Astrocyte (in vitro differentiated cells and primary cell): ENCODE data around the gene ADAM8. TPM values are rescaled to one million over a fixed set of nuclear protein-coding genes. Genes with fewer than 3 reads are reported as not detected.

Experiments
- DNase-seq: peaks from one replicate; pipeline ENCODE4 v3.0.0-alpha.2; 2010; ENCODE audit warnings: low read depth
- FAIRE-seq: peaks from 2 replicates; lab custom pipeline; 2011; peaks lifted over from hg19 to GRCh38; lab: Jason Lieb, UNC
- H2AFZ ChIP-seq: 2 replicates; pipeline ENCODE4 v1.6.0; 2012; ENCODE audit warnings: low read depth, low read length, inconsistent platforms
- H3K27ac ChIP-seq: 2 replicates; pipeline ENCODE4 v1.5.1; 2011; ENCODE audit warnings: low read depth, low read length, inconsistent platforms
- H3K27me3 ChIP-seq: 2 replicates; pipeline ENCODE4 v1.6.0; 2011; ENCODE audit warnings: low read length, inconsistent platforms; ENCODE audit not compliant: insufficient read depth
- H3K36me3 ChIP-seq: 2 replicates; pipeline ENCODE4 v1.5.1; 2011; ENCODE audit warnings: low read length, inconsistent platforms; ENCODE audit not compliant: insufficient read depth
- H3K4me1 ChIP-seq: 2 replicates; pipeline ENCODE4 v1.5.1; 2011; ENCODE audit warnings: low read length, inconsistent platforms; ENCODE audit not compliant: insufficient read depth
- H3K4me2 ChIP-seq: 2 replicates; pipeline ENCODE4 v1.6.0; 2012; ENCODE audit warnings: low read length, inconsistent platforms
- H3K4me3 ChIP-seq: 2 replicates; pipeline ENCODE4 v1.5.1; 2011; ENCODE audit warnings: low read depth, mild to moderate bottlenecking, low read length, inconsistent platforms; ENCODE audit not compliant: insufficient read depth
- H3K79me2 ChIP-seq: 2 replicates; pipeline ENCODE4 v1.6.0; 2012; ENCODE audit warnings: mild to moderate bottlenecking, low read length, inconsistent platforms; ENCODE audit not compliant: insufficient read depth
- H3K9ac ChIP-seq: 2 replicates; pipeline ENCODE4 v1.6.0; 2012; ENCODE audit warnings: mild to moderate bottlenecking, low read length, inconsistent platforms
- H3K9me3 ChIP-seq: 2 replicates; pipeline ENCODE4 v1.5.1; 2012; ENCODE audit warnings: low read depth, mild to moderate bottlenecking, low read length, inconsistent platforms; ENCODE audit not compliant: insufficient read depth
- H4K20me1 ChIP-seq: 2 replicates; pipeline ENCODE4 v1.6.0; 2012; ENCODE audit warnings: low read length, inconsistent platforms; ENCODE audit not compliant: insufficient read depth
- H3K27ac Mint-ChIP-seq: one replicate; pipeline ENCODE4 v1.8.0; 2021; ENCODE audit warnings: mild to moderate bottlenecking, mixed read lengths; ENCODE audit not compliant: unreplicated experiment
- H3K27me3 Mint-ChIP-seq: one replicate; pipeline ENCODE4 v1.8.0; 2021; ENCODE audit warnings: low read depth, mixed read lengths; ENCODE audit not compliant: unreplicated experiment
- H3K36me3 Mint-ChIP-seq: one replicate; pipeline ENCODE4 v1.8.0; 2021; ENCODE audit warnings: low read depth, mixed read lengths; ENCODE audit not compliant: unreplicated experiment
- H3K4me1 Mint-ChIP-seq: one replicate; pipeline ENCODE4 v1.8.0; 2021; ENCODE audit warnings: low read depth, mixed read lengths; ENCODE audit not compliant: unreplicated experiment
- H3K4me3 Mint-ChIP-seq: one replicate; pipeline ENCODE4 v1.8.0; 2021; ENCODE audit warnings: mild to moderate bottlenecking, moderate library complexity, mixed read lengths; ENCODE audit not compliant: unreplicated experiment
- H3K9me3 Mint-ChIP-seq: one replicate; pipeline ENCODE4 v1.8.0; 2021; ENCODE audit warnings: mild to moderate bottlenecking, mixed read lengths; ENCODE audit not compliant: unreplicated experiment
- EZH2 ChIP-seq: IDR thresholded peaks from 2 replicates; pipeline ENCODE4 v1.6.1; 2012; ENCODE audit warnings: mild to moderate bottlenecking, low read length, inconsistent platforms; ENCODE audit not compliant: insufficient read depth
- total RNA-seq: library from RNA; stranded (reverse); gene quantifications from 2 replicates; pipeline ENCODE4 v1.2.1, GENCODE V29; 2021
- TF ChIP-seq, protein P1 (sequence below): IDR thresholded peaks from 2 replicates; pipeline ENCODE4 v1.5.1; 2011; ENCODE audit warnings: low read depth, mild to moderate bottlenecking, inconsistent platforms, low read length, moderate library complexity; ENCODE audit not compliant: insufficient read depth

Gene ADAM8
- total RNA-seq, 1 donor from 2014 or later: 4.6 TPM

DNA sequence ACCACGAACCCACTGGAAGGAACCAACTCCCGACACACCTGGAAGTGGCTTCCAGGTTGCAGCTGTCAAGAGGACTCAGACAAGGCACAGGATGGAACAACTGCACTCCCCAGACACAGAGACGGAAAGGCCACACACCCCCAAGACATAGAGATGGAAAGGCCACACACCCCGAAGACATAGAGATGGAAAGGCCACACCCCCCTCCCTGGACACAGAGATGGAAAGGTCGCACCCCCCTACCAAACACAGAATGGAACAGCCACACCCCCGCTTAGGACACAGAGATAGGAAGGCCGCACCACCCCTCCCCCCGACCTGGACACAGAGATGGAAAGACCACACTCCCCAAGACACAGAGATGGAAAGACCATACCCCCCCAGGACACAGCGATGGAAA is 39.6 kb upstream of the ADAM8 start:
- TF ChIP-seq, protein P1, sequence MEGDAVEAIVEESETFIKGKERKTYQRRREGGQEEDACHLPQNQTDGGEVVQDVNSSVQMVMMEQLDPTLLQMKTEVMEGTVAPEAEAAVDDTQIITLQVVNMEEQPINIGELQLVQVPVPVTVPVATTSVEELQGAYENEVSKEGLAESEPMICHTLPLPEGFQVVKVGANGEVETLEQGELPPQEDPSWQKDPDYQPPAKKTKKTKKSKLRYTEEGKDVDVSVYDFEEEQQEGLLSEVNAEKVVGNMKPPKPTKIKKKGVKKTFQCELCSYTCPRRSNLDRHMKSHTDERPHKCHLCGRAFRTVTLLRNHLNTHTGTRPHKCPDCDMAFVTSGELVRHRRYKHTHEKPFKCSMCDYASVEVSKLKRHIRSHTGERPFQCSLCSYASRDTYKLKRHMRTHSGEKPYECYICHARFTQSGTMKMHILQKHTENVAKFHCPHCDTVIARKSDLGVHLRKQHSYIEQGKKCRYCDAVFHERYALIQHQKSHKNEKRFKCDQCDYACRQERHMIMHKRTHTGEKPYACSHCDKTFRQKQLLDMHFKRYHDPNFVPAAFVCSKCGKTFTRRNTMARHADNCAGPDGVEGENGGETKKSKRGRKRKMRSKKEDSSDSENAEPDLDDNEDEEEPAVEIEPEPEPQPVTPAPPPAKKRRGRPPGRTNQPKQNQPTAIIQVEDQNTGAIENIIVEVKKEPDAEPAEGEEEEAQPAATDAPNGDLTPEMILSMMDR: no peak
- Histone ChIP-seq H3K9me3 (no peaks in the 10 kb centered on the region), H3K4me2 (no peak overlapping the region), H4K20me1 (peaks cover 3% of the 10 kb centered on the region), H3K4me3 (no peak overlapping the region), H3K27me3 (no peaks in the 10 kb centered on the region), H3K27ac (no peak overlapping the region), H3K4me1 (no peaks in the 10 kb centered on the region), H3K9ac (no peak overlapping the region), H3K36me3 (no peaks in the 10 kb centered on the region), H2AFZ (no peak overlapping the region), H3K79me2 (no peaks in the 10 kb centered on the region)
- H3K9me3 Mint-ChIP-seq: no peaks in the 10 kb centered on the region
- no peaks in the 10 kb centered on the region for H3K4me1 Mint-ChIP-seq
- H3K4me3 Mint-ChIP-seq: no peak overlapping the region
- no peak for DNase-seq
- FAIRE-seq: no peak
- peaks cover 10% of the 10 kb centered on the region for H3K27me3 Mint-ChIP-seq
- H3K27ac Mint-ChIP-seq: no peak overlapping the region
- H3K36me3 Mint-ChIP-seq: no peaks in the 10 kb centered on the region

DNA sequence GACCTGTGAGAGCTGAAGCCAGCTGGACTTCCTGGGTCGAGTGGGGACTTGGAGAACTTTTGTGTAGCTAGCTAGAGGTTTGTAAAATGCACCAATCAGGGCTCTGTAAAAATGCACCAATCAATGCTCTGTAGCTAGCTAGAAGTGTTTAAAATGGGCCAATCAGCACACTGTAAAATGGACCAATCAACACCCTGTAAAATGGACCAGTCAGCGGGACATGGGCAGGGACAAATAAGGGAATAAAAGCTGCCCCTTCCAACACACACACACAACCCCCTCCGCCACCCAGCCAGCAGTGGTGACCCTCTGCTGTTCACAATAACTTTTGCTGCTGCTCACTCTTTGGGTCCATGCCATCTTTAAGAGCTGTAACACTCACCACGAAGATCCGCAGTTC is 39.2 kb upstream of the ADAM8 start:
- Histone ChIP-seq H3K9ac (no peak overlapping the region), H3K27me3 (no peaks in the 10 kb centered on the region), H3K9me3 (no peaks in the 10 kb centered on the region), H3K4me3 (no peak overlapping the region), H2AFZ (no peak overlapping the region), H3K4me2 (no peak overlapping the region), H3K27ac (no peak overlapping the region), H3K36me3 (no peaks in the 10 kb centered on the region), H3K4me1 (no peaks in the 10 kb centered on the region), H4K20me1 (peaks cover 3% of the 10 kb centered on the region), H3K79me2 (no peaks in the 10 kb centered on the region)
- no peak overlapping the region for H3K27ac Mint-ChIP-seq
- H3K4me3 Mint-ChIP-seq: no peak overlapping the region
- FAIRE-seq (no peak), DNase-seq (no peak)
- no peaks in the 10 kb centered on the region for H3K9me3 Mint-ChIP-seq
- peaks cover 10% of the 10 kb centered on the region for H3K27me3 Mint-ChIP-seq
- H3K4me1 Mint-ChIP-seq: no peaks in the 10 kb centered on the region
- H3K36me3 Mint-ChIP-seq: no peaks in the 10 kb centered on the region
- TF ChIP-seq, protein P1: no peak
- no peak for TF ChIP-seq EZH2

DNA sequence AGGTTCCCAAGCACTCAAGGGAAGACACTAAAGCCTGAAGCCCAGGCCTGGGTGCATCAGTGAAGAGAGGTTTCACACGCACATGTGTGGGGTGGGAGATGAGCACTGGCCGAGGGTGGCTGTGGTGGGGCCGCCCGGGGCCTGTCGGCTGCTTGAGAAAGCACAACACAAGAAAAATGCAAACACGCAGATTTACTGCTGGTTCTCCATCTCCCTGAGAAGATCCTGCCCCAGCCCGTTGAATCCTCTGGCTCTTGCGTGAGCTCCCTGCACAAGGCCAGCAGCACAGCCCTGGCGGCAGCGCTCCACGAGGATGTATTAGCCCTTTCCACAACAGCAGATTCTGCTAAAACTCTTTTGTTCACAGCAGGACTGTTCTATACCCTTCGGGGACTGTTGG is 38.2 kb upstream of the ADAM8 start:
- no peak overlapping the region for H2AFZ ChIP-seq
- DNase-seq (no peak), FAIRE-seq (no peak)
- Mint-ChIP-seq H3K4me3 (no peak overlapping the region), H3K27me3 (peaks cover 6% of the 10 kb centered on the region), H3K36me3 (peaks cover 3% of the 10 kb centered on the region), H3K4me1 (no peaks in the 10 kb centered on the region), H3K9me3 (no peaks in the 10 kb centered on the region), H3K27ac (no peak overlapping the region)
- no peak overlapping the region for H3K9ac ChIP-seq
- no peaks in the 10 kb centered on the region for H3K79me2 ChIP-seq
- peaks cover 7% of the 10 kb centered on the region for H4K20me1 ChIP-seq
- H3K4me3 ChIP-seq: no peak overlapping the region
- no peaks in the 10 kb centered on the region for H3K36me3 ChIP-seq
- no peak overlapping the region for H3K4me2 ChIP-seq
- H3K9me3 ChIP-seq: no peaks in the 10 kb centered on the region
- TF ChIP-seq EZH2: no peak
- TF ChIP-seq, protein P1: no peak
- H3K4me1 ChIP-seq: no peaks in the 10 kb centered on the region
- H3K27me3 ChIP-seq: no peaks in the 10 kb centered on the region
- no peak overlapping the region for H3K27ac ChIP-seq
